Endothelial cell of hepatic sinusoid (primary cell): ENCODE data around the gene TMEM74B.
"Not testable (repeated sequence)": the region's sequence is repeated elsewhere in the genome, so short reads cannot be mapped to it uniquely, and the experiment has no call there.

Experiments
- in situ Hi-C: cut with HindIII; loops from 2 replicates; pipeline ENCODE4 v1.10.0; 2017; ENCODE audit warnings: low sequenced_read_pairs

TMEM74B gene

DNA sequence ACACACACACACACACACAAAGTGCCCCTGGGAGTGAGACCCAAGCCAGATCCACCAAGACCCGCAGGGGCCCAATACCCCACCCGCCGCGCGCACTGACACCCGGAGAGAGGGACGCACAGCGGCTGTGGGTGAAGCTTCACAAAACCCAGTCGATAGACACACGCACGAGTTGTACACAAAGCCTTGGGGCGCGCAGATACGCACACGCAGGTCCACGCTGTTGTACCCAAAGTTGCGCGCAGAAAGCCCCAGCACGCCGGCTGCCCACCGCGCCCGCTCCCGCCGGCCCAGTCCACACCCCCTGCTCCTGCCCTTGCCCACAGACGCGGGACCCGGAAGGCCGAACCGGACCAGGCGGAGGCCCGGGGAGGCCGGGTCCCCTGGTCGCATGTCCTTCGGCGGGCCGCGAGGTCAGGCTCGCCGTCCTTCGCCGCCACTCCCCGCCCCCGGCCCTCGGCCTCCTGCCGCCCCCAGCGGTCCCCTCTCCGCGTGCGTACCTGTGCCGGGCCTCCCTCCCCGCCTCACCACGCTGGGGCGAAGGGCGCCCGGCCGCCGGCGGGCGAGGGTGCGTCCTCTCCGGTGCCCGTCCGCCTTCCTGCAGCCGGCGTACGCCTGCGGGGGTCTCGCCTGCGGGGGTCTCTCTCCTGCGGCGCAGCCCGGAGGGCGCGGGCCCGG, at the start of gene TMEM74B:
TSS of gene TMEM74B (minus strand) at position 344 of the 678 bp plus-strand sequence. CDS start 1,180 bp downstream, outside the sequence.
- in situ Hi-C loops: no loop called here

- in situ Hi-C loops: no loop called here
These were observed 47.7 kb upstream of the TMEM74B start for GRCh38 chr20:1232286-1233111.

DNA sequence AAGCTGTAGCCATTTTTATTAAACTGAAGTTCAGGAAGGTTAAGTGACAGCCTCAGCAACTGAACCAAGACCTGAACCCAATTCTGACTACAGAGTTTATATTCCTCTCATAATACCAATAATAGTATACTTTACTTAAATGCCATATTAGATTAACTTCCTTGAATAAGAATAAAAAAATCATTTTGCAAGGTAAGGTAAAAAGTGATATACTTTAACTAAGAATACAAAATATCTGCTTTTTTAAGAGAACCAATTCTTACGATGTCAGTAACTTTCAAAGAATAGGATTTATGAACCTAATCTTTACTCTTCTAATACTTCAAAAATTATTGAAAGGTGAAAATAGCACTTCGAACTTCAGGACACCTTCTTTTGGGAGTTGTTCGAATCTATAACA, 44.8 kb upstream of the TMEM74B start:
- in situ Hi-C loops: no loop called here

GRCh38 chr20:1225783-1226654, 41.2 kb upstream of the TMEM74B start, which contains the start of gene RAD21L1:
Gene RAD21L1 (plus strand): TSS chr20:1226044. CDS start chr20:1228454, 2,410 bp downstream.
- in situ Hi-C loops: no loop called here

GRCh38 chr20:1225263-1225782, 40.5 kb upstream of the TMEM74B start:
- in situ Hi-C loops: no loop called here

GRCh38 chr20:1224205-1224890, 39.6 kb upstream of the TMEM74B start:
- in situ Hi-C loops: no loop called here

DNA sequence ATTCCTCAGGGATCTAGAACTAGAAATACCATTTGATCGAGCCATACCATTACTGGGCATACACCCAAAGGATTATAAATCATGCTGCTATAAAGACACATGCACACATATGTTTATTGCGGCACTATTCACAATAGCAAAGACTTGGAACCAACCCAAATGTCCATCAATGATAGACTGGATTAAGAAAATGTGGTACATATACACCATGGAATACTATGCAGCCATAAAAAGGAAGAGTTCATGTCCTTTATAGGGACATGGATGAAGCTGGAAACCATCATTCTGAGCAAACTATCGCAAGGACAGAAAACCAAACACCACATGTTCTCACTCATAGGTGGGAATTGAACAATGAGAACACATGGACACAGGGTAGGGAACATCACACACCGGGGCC, 38.0 kb upstream of the TMEM74B start:
- in situ Hi-C loops: not testable (repeated sequence)

DNA sequence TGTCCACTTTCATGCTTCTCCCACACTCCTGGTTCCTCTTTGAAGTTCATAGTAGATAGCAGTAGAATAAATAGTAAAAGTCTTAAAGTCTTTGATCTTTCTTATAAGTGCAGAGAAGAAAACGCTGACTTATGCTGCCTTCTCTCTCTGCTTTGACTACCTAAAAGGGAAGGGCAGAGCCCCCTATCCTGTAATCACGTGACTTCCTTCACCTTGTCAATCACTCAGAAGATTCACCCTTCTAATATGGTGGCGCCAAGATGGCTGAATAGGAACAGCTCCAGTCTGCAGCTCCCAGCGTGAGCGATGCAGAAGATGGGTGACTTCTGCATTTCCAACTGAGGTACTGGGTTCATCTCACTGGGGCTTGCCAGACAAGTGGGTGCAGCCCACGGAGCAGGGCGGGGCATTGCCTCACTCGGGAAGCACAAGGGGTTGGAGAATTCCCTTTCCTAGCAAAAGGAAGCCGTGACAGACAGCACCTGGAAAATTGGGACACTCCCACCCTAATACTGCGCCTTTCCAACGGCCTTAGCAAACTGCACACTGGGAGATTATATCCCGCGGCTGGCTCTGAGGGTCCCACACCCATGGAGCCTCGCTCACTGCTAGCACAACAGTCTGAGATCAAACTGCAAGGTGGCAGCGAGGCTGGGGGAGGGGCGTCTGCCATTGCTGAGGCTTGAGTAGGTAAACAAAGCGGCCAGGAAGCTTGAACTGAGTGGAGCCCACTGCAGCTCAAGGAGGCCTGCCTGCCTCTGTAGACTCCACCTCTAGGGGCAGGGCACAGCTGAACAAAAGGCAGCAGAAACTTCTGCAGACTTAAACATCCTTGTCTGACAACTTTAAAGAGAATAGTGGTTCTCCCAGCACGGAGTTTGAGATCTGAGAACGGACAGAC, 32.0 kb upstream of the TMEM74B start:
- in situ Hi-C loops: not testable (repeated sequence)

GRCh38 chr20:1215386-1216170, 30.8 kb upstream of the TMEM74B start:
- in situ Hi-C loops: no loop called here

GRCh38 chr20:1214838-1215261, 30.1 kb upstream of the TMEM74B start:
- in situ Hi-C loops: no loop called here

GRCh38 chr20:1212607-1213396, 28.0 kb upstream of the TMEM74B start:
- in situ Hi-C loops: no loop called here

DNA sequence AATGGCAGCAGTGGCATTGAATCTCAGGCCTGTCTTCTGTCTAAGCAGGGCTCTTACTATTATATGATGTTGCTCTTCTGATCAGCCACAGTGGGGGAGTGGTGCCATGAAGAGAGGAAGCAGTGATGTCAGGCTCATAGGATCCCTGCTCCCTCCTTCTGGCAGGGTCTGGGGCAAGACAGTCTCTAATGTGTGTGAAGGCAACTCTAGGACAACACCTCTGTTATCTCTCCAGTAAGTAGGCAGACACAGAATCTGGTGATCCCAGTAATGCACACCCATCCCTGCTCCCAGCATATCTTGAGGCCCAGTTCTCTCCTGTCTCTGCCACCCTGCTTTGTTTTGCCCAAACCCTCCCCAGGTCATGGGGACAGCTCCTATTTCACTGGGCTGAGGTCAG, 27.2 kb upstream of the TMEM74B start:
- in situ Hi-C loops: no loop called here

DNA sequence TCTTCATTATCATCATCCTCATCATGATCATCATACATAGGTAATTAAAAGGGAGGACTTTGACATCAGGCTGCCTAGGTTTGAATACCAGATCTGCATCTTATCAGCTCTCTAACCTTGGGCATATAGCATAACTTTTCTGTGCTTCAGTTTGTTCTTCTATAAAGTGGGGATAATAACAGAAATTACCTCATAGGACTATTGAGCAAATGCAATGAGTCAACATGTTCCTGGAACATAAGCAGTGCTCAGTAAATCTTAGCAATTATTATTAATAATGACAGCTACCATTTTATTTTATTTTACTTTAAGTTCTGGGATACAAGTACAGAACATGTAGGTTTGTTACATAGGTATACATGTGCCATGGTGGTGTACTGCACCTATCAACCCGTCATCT, 25.7 kb upstream of the TMEM74B start:
- in situ Hi-C loops: no loop called here

- in situ Hi-C loops: no loop called here
These were observed 24.9 kb upstream of the TMEM74B start for GRCh38 chr20:1209447-1210387.

GRCh38 chr20:1207293-1207878, 22.6 kb upstream of the TMEM74B start:
- in situ Hi-C loops: no loop called here
